Astrocyte (in vitro differentiated cells and primary cell): Measurements from ENCODE around the gene CDH9. TPM values are rescaled to one million over a fixed set of nuclear protein-coding genes. Genes with fewer than 3 reads are reported as not detected.

Source experiments
- DNase-seq: peaks from one replicate; pipeline ENCODE4 v3.0.0-alpha.2; 2010; ENCODE audit warnings: low read depth
- FAIRE-seq: peaks from 2 replicates; lab custom pipeline; 2011; peaks lifted over from hg19 to GRCh38; lab: Jason Lieb, UNC
- H2AFZ ChIP-seq: 2 replicates; pipeline ENCODE4 v1.6.0; 2012; ENCODE audit warnings: low read depth, low read length, inconsistent platforms
- H3K27ac ChIP-seq: 2 replicates; pipeline ENCODE4 v1.5.1; 2011; ENCODE audit warnings: low read depth, low read length, inconsistent platforms
- H3K27me3 ChIP-seq: 2 replicates; pipeline ENCODE4 v1.6.0; 2011; ENCODE audit warnings: low read length, inconsistent platforms; ENCODE audit not compliant: insufficient read depth
- H3K36me3 ChIP-seq: 2 replicates; pipeline ENCODE4 v1.5.1; 2011; ENCODE audit warnings: low read length, inconsistent platforms; ENCODE audit not compliant: insufficient read depth
- H3K4me1 ChIP-seq: 2 replicates; pipeline ENCODE4 v1.5.1; 2011; ENCODE audit warnings: low read length, inconsistent platforms; ENCODE audit not compliant: insufficient read depth
- H3K4me2 ChIP-seq: 2 replicates; pipeline ENCODE4 v1.6.0; 2012; ENCODE audit warnings: low read length, inconsistent platforms
- H3K4me3 ChIP-seq: 2 replicates; pipeline ENCODE4 v1.5.1; 2011; ENCODE audit warnings: low read depth, mild to moderate bottlenecking, low read length, inconsistent platforms; ENCODE audit not compliant: insufficient read depth
- H3K79me2 ChIP-seq: 2 replicates; pipeline ENCODE4 v1.6.0; 2012; ENCODE audit warnings: mild to moderate bottlenecking, low read length, inconsistent platforms; ENCODE audit not compliant: insufficient read depth
- H3K9ac ChIP-seq: 2 replicates; pipeline ENCODE4 v1.6.0; 2012; ENCODE audit warnings: mild to moderate bottlenecking, low read length, inconsistent platforms
- H3K9me3 ChIP-seq: 2 replicates; pipeline ENCODE4 v1.5.1; 2012; ENCODE audit warnings: low read depth, mild to moderate bottlenecking, low read length, inconsistent platforms; ENCODE audit not compliant: insufficient read depth
- H4K20me1 ChIP-seq: 2 replicates; pipeline ENCODE4 v1.6.0; 2012; ENCODE audit warnings: low read length, inconsistent platforms; ENCODE audit not compliant: insufficient read depth
- H3K27ac Mint-ChIP-seq: one replicate; pipeline ENCODE4 v1.8.0; 2021; ENCODE audit warnings: mild to moderate bottlenecking, mixed read lengths; ENCODE audit not compliant: unreplicated experiment
- H3K27me3 Mint-ChIP-seq: one replicate; pipeline ENCODE4 v1.8.0; 2021; ENCODE audit warnings: low read depth, mixed read lengths; ENCODE audit not compliant: unreplicated experiment
- H3K36me3 Mint-ChIP-seq: one replicate; pipeline ENCODE4 v1.8.0; 2021; ENCODE audit warnings: low read depth, mixed read lengths; ENCODE audit not compliant: unreplicated experiment
- H3K4me1 Mint-ChIP-seq: one replicate; pipeline ENCODE4 v1.8.0; 2021; ENCODE audit warnings: low read depth, mixed read lengths; ENCODE audit not compliant: unreplicated experiment
- H3K4me3 Mint-ChIP-seq: one replicate; pipeline ENCODE4 v1.8.0; 2021; ENCODE audit warnings: mild to moderate bottlenecking, moderate library complexity, mixed read lengths; ENCODE audit not compliant: unreplicated experiment
- H3K9me3 Mint-ChIP-seq: one replicate; pipeline ENCODE4 v1.8.0; 2021; ENCODE audit warnings: mild to moderate bottlenecking, mixed read lengths; ENCODE audit not compliant: unreplicated experiment
- EZH2 ChIP-seq: IDR thresholded peaks from 2 replicates; pipeline ENCODE4 v1.6.1; 2012; ENCODE audit warnings: mild to moderate bottlenecking, low read length, inconsistent platforms; ENCODE audit not compliant: insufficient read depth
- total RNA-seq: library from RNA; stranded (reverse); gene quantifications from 2 replicates; pipeline ENCODE4 v1.2.1, GENCODE V29; 2021
- TF ChIP-seq, protein P1 (sequence below): IDR thresholded peaks from 2 replicates; pipeline ENCODE4 v1.5.1; 2011; ENCODE audit warnings: low read depth, mild to moderate bottlenecking, inconsistent platforms, low read length, moderate library complexity; ENCODE audit not compliant: insufficient read depth

The CDH9 gene
- total RNA-seq, 1 donor from 2014 or later, result not detected

GRCh38 chr5:27048510-27048909, 10.1 kb upstream of the CDH9 start:
- no peaks in the 10 kb centered on the region for H3K79me2 ChIP-seq
- H3K4me2 ChIP-seq, result no peak overlapping the region
- H3K36me3 Mint-ChIP-seq, result no peaks in the 10 kb centered on the region
- H3K36me3 ChIP-seq, result no peaks in the 10 kb centered on the region
- DNase-seq (no peak), FAIRE-seq (no peak)
- TF ChIP-seq, protein P1, sequence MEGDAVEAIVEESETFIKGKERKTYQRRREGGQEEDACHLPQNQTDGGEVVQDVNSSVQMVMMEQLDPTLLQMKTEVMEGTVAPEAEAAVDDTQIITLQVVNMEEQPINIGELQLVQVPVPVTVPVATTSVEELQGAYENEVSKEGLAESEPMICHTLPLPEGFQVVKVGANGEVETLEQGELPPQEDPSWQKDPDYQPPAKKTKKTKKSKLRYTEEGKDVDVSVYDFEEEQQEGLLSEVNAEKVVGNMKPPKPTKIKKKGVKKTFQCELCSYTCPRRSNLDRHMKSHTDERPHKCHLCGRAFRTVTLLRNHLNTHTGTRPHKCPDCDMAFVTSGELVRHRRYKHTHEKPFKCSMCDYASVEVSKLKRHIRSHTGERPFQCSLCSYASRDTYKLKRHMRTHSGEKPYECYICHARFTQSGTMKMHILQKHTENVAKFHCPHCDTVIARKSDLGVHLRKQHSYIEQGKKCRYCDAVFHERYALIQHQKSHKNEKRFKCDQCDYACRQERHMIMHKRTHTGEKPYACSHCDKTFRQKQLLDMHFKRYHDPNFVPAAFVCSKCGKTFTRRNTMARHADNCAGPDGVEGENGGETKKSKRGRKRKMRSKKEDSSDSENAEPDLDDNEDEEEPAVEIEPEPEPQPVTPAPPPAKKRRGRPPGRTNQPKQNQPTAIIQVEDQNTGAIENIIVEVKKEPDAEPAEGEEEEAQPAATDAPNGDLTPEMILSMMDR, result no peak
- no peak for TF ChIP-seq EZH2
- no peak overlapping the region for H3K4me3 ChIP-seq
- H3K27ac Mint-ChIP-seq, result no peak overlapping the region
- no peaks in the 10 kb centered on the region for H3K27me3 Mint-ChIP-seq
- H3K27me3 ChIP-seq, result no peaks in the 10 kb centered on the region
- no peaks in the 10 kb centered on the region for H4K20me1 ChIP-seq
- no peaks in the 10 kb centered on the region for H3K9me3 ChIP-seq
- no peaks in the 10 kb centered on the region for H3K4me1 Mint-ChIP-seq
- no peaks in the 10 kb centered on the region for H3K9me3 Mint-ChIP-seq
- no peak overlapping the region for H2AFZ ChIP-seq
- H3K27ac ChIP-seq, result no peak overlapping the region
- no peaks in the 10 kb centered on the region for H3K4me1 ChIP-seq
- no peak overlapping the region for H3K9ac ChIP-seq
- H3K4me3 Mint-ChIP-seq, result no peak overlapping the region

DNA sequence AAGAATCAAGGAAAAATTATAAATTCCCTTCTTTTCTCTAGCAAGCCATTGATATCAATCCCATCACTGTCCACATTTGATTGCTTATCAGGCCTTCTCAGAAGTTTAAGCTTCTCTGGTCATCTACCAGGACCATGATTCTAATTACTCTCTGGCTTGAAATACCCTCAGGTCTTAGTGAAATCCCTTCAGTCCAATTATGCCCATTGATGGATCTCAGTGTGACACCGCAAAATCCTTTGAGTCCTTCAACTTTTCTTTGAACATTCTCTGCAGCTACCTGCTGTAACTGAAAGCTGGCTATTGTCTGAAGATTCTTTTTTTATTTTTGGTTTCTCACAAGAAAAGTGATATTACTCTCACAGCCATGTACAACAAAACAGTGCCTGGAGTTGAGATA, 3.0 kb upstream of the CDH9 start:
- no peak for FAIRE-seq
- no peak overlapping the region for H3K4me3 Mint-ChIP-seq

DNA sequence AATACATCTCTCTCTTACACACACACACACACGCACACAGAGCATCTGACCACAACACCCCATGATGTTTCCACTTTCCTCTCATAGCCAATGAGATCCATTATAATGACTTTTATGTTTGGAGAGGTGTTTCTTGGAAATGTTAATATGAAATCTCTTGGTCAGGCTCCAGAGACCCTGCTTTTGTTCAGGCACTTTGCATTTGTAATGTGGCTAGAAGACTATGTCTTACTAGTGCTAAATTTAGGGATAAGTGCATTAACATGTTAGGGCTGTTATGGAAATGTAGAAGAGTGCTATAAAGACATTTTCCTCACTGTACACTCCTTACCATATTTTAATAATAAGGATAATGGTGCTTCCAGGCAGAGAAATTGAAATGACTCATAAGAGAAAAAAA, 3.8 kb downstream of the CDH9 start:
- Histone ChIP-seq H3K27ac (no peak overlapping the region), H3K9ac (no peak overlapping the region), H3K4me1 (no peaks in the 10 kb centered on the region), H3K36me3 (no peaks in the 10 kb centered on the region), H3K9me3 (no peaks in the 10 kb centered on the region), H3K79me2 (no peaks in the 10 kb centered on the region), H4K20me1 (no peaks in the 10 kb centered on the region), H3K27me3 (no peaks in the 10 kb centered on the region), H3K4me3 (no peak overlapping the region), H3K4me2 (no peak overlapping the region), H2AFZ (no peak overlapping the region)
- Mint-ChIP-seq H3K27ac (no peak overlapping the region), H3K9me3 (no peaks in the 10 kb centered on the region), H3K27me3 (no peaks in the 10 kb centered on the region), H3K4me1 (no peaks in the 10 kb centered on the region), H3K4me3 (no peak overlapping the region), H3K36me3 (no peaks in the 10 kb centered on the region)
- TF ChIP-seq EZH2, result no peak
- TF ChIP-seq, protein P1, result no peak
- no peak for DNase-seq
- FAIRE-seq, result no peak

More for the DNA sequence above, 3.0 kb upstream of the CDH9 start:
- Histone ChIP-seq H3K4me3 (no peak overlapping the region), H3K9ac (no peak overlapping the region), H3K4me2 (no peak overlapping the region), H3K27ac (no peak overlapping the region), H3K9me3 (no peaks in the 10 kb centered on the region), H4K20me1 (no peaks in the 10 kb centered on the region), H2AFZ (no peak overlapping the region), H3K4me1 (no peaks in the 10 kb centered on the region), H3K27me3 (no peaks in the 10 kb centered on the region), H3K36me3 (no peaks in the 10 kb centered on the region), H3K79me2 (no peaks in the 10 kb centered on the region)
- H3K4me1 Mint-ChIP-seq, result no peaks in the 10 kb centered on the region
- no peak for TF ChIP-seq EZH2
- TF ChIP-seq, protein P1, result no peak
- no peak for DNase-seq
- no peak overlapping the region for H3K27ac Mint-ChIP-seq
- H3K27me3 Mint-ChIP-seq, result no peaks in the 10 kb centered on the region
- no peaks in the 10 kb centered on the region for H3K9me3 Mint-ChIP-seq
- no peaks in the 10 kb centered on the region for H3K36me3 Mint-ChIP-seq
